MM.1S (cell line): ENCODE measurements around the gene PRR33.

ENCODE experiments used
- DNase-seq: peaks from one replicate; pipeline ENCODE4 v3.0.0-alpha.2; 2015
- H2AFZ ChIP-seq: fragments of 300-600 bp; sonication (generic); 2 replicates; pipeline ENCODE4 v1.6.0; 2016; ENCODE audit warnings: antibody characterized with exemption, low read length
- H3F3A ChIP-seq: fragments of 300-600 bp; sonication (generic); 2 replicates; pipeline ENCODE4 v1.6.1; 2016; ENCODE audit warnings: mild to moderate bottlenecking, antibody characterized with exemption, low read length, moderate library complexity, mixed read lengths; ENCODE audit not compliant: insufficient read depth
- H3K27ac ChIP-seq: fragments of 300-600 bp; sonication (generic); 2 replicates; pipeline ENCODE4 v1.5.1; 2016; ENCODE audit warnings: mild to moderate bottlenecking, low read length
- H3K27me3 ChIP-seq: fragments of 300-600 bp; sonication (generic); replicated peaks from 2 replicates; pipeline ENCODE4 v1.6.0; 2016; ENCODE audit warnings: low read length; ENCODE audit not compliant: insufficient read depth
- H3K36me3 ChIP-seq: fragments of 300-600 bp; sonication (generic); replicated peaks from 2 replicates; pipeline ENCODE4 v1.6.1; 2016; ENCODE audit warnings: mild to moderate bottlenecking, low read length, mixed read lengths; ENCODE audit not compliant: insufficient read depth
- H3K4me1 ChIP-seq: fragments of 300-600 bp; sonication (generic); 2 replicates; pipeline ENCODE4 v1.6.1; 2016; ENCODE audit warnings: low read length, mixed read lengths
- H3K4me2 ChIP-seq: fragments of 300-600 bp; sonication (generic); 2 replicates; pipeline ENCODE4 v1.6.0; 2016; ENCODE audit warnings: low read depth, low read length
- H3K4me3 ChIP-seq: fragments of 300-600 bp; sonication (generic); 2 replicates; pipeline ENCODE4 v1.5.1; 2016; ENCODE audit warnings: low read length, mixed read lengths
- H3K79me2 ChIP-seq: fragments of 300-600 bp; sonication (generic); 2 replicates; pipeline ENCODE4 v1.6.1; 2016; ENCODE audit warnings: mixed run types, low read length, mixed read lengths
- H3K9ac ChIP-seq: fragments of 300-600 bp; sonication (generic); 2 replicates; pipeline ENCODE4 v1.6.1; 2016; ENCODE audit warnings: low read length, mixed read lengths
- H3K9me2 ChIP-seq: fragments of 300-600 bp; sonication (generic); replicated peaks from 2 replicates; pipeline ENCODE4 v1.6.1; 2016; ENCODE audit warnings: mild to moderate bottlenecking, low read length, mixed read lengths; ENCODE audit not compliant: insufficient read depth
- H3K9me3 ChIP-seq: fragments of 300-600 bp; sonication (generic); replicated peaks from 2 replicates; pipeline ENCODE4 v1.6.1; 2016; ENCODE audit warnings: mild to moderate bottlenecking, low read length, mixed read lengths; ENCODE audit not compliant: insufficient read depth
- H4K20me1 ChIP-seq: fragments of 300-600 bp; sonication (generic); 2 replicates; pipeline ENCODE4 v1.6.1; 2016; ENCODE audit warnings: mild to moderate bottlenecking, low read length, moderate library complexity, mixed read lengths; ENCODE audit not compliant: insufficient read depth
- EZH2 ChIP-seq: fragments of 300-600 bp; sonication (generic); optimal IDR thresholded peaks from 2 replicates; pipeline ENCODE3; 2017; ENCODE audit warnings: low read depth, mild to moderate bottlenecking, antibody characterized with exemption, low read length, mixed read lengths
- EZH2phosphoT487 ChIP-seq: fragments of 300-600 bp; sonication (generic); IDR thresholded peaks from 2 replicates; pipeline ENCODE4 v1.6.1; 2018; ENCODE audit warnings: antibody characterized with exemption, low read length
- TF ChIP-seq, protein P1 (sequence below): fragments of 300-600 bp; sonication (generic); IDR thresholded peaks from 2 replicates; pipeline ENCODE4 v1.5.1; 2016; ENCODE audit warnings: antibody characterized with exemption, low read length, mixed read lengths

PRR33 gene

DNA sequence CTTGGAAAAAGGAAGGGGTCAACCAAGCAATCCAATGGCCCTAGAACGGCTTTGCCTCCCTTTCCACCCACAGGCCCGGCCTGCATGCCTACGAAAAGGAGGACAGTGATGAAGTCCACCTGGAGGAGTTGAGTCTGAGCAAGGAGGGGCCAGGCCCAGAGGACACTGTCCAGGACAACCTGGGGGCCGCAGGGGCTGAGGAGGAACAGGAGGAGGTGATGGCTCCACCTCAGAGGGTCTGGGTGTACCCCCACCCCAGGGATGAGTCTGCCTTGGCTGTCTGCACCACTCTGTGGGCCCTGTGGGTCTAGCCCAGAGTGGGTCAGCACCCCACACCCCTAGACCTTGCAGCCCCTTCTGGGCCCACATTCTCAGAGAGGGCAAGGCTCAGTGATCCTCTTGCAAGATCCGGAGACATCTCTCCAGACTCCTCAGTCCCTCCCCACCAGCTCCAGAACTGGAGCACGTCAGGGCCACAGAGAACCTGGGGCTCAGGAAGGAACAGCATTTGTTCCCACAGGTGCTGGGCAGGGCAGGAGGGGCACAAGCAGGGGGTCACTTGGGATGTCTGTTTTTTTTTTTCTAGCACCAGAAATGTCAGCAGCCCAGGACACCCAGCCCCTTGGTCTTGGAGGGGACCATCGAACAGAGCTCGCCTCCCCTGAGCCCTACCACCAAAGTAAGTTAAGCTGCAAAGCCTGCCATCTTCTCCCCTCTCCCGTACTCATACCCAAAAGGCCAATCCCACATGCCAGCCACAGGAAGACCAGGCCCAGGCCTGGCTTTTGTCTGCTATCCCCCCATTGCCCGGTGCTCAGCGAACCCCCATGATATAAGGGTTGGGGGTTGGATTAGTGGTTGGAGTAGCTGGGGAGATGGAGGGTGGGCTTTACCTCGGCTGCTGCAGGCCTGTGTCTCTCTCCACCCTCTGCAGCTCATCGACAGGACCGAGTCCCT is 8.1 kb downstream of the PRR33 start:
- no peak for DNase-seq
- Histone ChIP-seq H3K9ac (no peak overlapping the region), H3K27me3 (no peaks in the 10 kb centered on the region; the same call in 1 of the 2 replicates), H3K4me2 (no peak overlapping the region), H3F3A (no peaks in the 10 kb centered on the region), H3K27ac (no peak overlapping the region), H3K4me3 (no peak overlapping the region), H3K9me2 (no peaks in the 10 kb centered on the region), H3K36me3 (no peaks in the 10 kb centered on the region; the same call in 1 of the 2 replicates), H3K4me1 (no peaks in the 10 kb centered on the region), H2AFZ (no peak overlapping the region), H3K79me2 (no peaks in the 10 kb centered on the region), H4K20me1 (no peaks in the 10 kb centered on the region), H3K9me3 (no peaks in the 10 kb centered on the region)
- TF ChIP-seq EZH2phosphoT487 (no peak), EZH2 (no peak)
- TF ChIP-seq, protein P1, sequence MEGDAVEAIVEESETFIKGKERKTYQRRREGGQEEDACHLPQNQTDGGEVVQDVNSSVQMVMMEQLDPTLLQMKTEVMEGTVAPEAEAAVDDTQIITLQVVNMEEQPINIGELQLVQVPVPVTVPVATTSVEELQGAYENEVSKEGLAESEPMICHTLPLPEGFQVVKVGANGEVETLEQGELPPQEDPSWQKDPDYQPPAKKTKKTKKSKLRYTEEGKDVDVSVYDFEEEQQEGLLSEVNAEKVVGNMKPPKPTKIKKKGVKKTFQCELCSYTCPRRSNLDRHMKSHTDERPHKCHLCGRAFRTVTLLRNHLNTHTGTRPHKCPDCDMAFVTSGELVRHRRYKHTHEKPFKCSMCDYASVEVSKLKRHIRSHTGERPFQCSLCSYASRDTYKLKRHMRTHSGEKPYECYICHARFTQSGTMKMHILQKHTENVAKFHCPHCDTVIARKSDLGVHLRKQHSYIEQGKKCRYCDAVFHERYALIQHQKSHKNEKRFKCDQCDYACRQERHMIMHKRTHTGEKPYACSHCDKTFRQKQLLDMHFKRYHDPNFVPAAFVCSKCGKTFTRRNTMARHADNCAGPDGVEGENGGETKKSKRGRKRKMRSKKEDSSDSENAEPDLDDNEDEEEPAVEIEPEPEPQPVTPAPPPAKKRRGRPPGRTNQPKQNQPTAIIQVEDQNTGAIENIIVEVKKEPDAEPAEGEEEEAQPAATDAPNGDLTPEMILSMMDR: no peak

DNA sequence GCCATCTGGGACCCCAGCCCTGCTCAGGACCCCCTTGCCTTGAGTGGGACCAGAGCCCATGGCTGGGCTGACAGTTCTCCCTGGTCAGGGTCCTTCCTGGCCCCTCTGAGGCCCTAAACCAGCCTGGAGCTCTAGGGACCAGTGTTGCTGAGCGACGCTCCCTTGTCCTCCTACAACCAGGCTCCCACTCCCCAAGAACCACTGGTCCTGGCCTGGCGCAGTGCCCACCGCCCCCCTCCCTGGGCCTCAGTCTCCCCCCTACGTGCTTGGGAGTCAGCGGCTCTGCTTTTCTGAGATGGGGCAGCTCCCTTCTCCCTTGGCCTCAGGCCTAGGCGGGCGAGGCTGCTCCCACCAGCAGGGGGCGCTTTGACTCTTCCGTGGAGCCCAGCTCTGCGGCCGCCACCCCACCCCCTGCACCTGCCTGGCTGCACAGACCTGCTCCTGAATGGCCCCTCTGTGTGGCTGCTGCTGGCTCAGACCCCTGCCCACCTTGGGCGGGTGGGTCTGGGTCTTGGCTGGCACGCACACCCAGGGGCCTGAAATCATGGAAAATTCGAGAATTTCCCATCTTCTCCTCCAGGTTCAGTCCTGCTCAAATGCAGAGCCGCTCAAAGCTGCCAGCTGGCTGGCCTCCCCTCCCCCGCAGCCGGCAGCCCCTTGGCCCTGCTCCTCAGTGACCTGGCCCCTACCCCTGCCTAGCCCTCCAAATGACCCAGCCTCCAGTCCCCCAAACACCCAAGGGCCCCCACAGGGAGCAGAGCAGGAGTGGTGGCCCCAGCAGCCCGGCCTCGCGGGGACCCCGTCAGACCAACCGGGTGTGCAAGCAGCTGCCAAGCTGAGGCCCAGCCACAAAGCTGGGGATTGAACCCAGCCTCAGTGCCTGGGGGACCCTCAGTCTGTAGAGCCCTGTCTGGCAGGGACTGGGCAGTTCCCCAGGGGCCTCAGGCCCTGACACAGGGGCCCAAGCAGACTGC is 9.1 kb downstream of the PRR33 start:
- no peak overlapping the region for H3K27ac ChIP-seq

More for the DNA sequence above, 9.1 kb downstream of the PRR33 start:
- Histone ChIP-seq H3F3A (no peaks in the 10 kb centered on the region), H3K9me3 (no peaks in the 10 kb centered on the region), H3K9me2 (no peaks in the 10 kb centered on the region), H3K36me3 (no peaks in the 10 kb centered on the region; the same call in 1 of the 2 replicates), H2AFZ (no peak overlapping the region), H4K20me1 (no peaks in the 10 kb centered on the region), H3K4me1 (no peaks in the 10 kb centered on the region), H3K9ac (no peak overlapping the region), H3K4me2 (no peak overlapping the region), H3K79me2 (no peaks in the 10 kb centered on the region), H3K27me3 (no peaks in the 10 kb centered on the region; the same call in 1 of the 2 replicates), H3K4me3 (no peak overlapping the region)
- peak; percentile 48 for DNase-seq
- TF ChIP-seq, protein P1: peak; percentile 73
- TF ChIP-seq EZH2phosphoT487 (no peak), EZH2 (no peak)
